Mononuclear cell (primary cell): ENCODE data around the gene SPIRE1. TPM values are rescaled to one million over a fixed set of nuclear protein-coding genes. Genes with fewer than 3 reads are reported as not detected.

ENCODE experiments used
- H3K27me3 ChIP-seq: 2 replicates; pipeline ENCODE4 v1.6.0; 2011; ENCODE audit warnings: low read length, control low read depth; ENCODE audit not compliant: insufficient read depth
- H3K4me1 ChIP-seq: 2 replicates; pipeline ENCODE4 v1.5.1; 2011; ENCODE audit warnings: mild to moderate bottlenecking, low read length, control low read depth; ENCODE audit not compliant: insufficient read depth
- H3K4me3 ChIP-seq: 2 replicates; pipeline ENCODE4 v1.5.1; 2011; ENCODE audit warnings: mild to moderate bottlenecking, low read length, moderate library complexity
- H3K9me3 ChIP-seq: 2 replicates; pipeline ENCODE4 v1.5.1; 2011; ENCODE audit warnings: low read depth, mild to moderate bottlenecking, control low read depth, low read length
- total RNA-seq: library from RNA; depleted of rRNA; stranded (reverse); fragments of >200 nt; gene quantifications from one replicate; pipeline ENCODE4 v1.2.3, GENCODE V29; 2012

Gene SPIRE1
- total RNA-seq, 1 donor, result 5.0 TPM

- Histone ChIP-seq H3K4me1 (peaks cover 7% of the 10 kb centered on the region), H3K27me3 (no peaks in the 10 kb centered on the region), H3K4me3 (no peak overlapping the region), H3K9me3 (no peaks in the 10 kb centered on the region)
Measured at GRCh38 chr18:12597760-12598159, 60.1 kb downstream of the SPIRE1 start.

- no peaks in the 10 kb centered on the region for H3K9me3 ChIP-seq
- no peak overlapping the region for H3K4me3 ChIP-seq
- H3K27me3 ChIP-seq, result no peaks in the 10 kb centered on the region
- peaks cover 7% of the 10 kb centered on the region for H3K4me1 ChIP-seq
Measured at GRCh38 chr18:12595571-12596255, 62.2 kb downstream of the SPIRE1 start.

GRCh38 chr18:12593866-12594265 is 64.0 kb downstream of the SPIRE1 start:
- Histone ChIP-seq H3K9me3 (no peaks in the 10 kb centered on the region), H3K4me3 (no peak overlapping the region), H3K4me1 (peaks cover 7% of the 10 kb centered on the region), H3K27me3 (no peaks in the 10 kb centered on the region)

GRCh38 chr18:12592597-12593127 is 65.2 kb downstream of the SPIRE1 start:
- Histone ChIP-seq H3K4me1 (peaks cover 7% of the 10 kb centered on the region), H3K27me3 (no peaks in the 10 kb centered on the region), H3K9me3 (no peaks in the 10 kb centered on the region), H3K4me3 (no peak overlapping the region)

GRCh38 chr18:12589448-12589847 is 68.5 kb downstream of the SPIRE1 start:
- H3K27me3 ChIP-seq, result no peaks in the 10 kb centered on the region
- H3K4me3 ChIP-seq, result no peak overlapping the region
- H3K4me1 ChIP-seq, result no peaks in the 10 kb centered on the region
- H3K9me3 ChIP-seq, result no peaks in the 10 kb centered on the region

GRCh38 chr18:12586956-12587355 is 71.0 kb downstream of the SPIRE1 start:
- Histone ChIP-seq H3K9me3 (no peaks in the 10 kb centered on the region), H3K27me3 (no peaks in the 10 kb centered on the region), H3K4me1 (no peaks in the 10 kb centered on the region), H3K4me3 (no peak overlapping the region)

- H3K4me1 ChIP-seq, result no peaks in the 10 kb centered on the region
- no peak overlapping the region for H3K4me3 ChIP-seq
- no peaks in the 10 kb centered on the region for H3K9me3 ChIP-seq
- H3K27me3 ChIP-seq, result no peaks in the 10 kb centered on the region
Measured at GRCh38 chr18:12585218-12585617, 72.7 kb downstream of the SPIRE1 start.

- Histone ChIP-seq H3K27me3 (no peaks in the 10 kb centered on the region), H3K9me3 (no peaks in the 10 kb centered on the region), H3K4me1 (no peaks in the 10 kb centered on the region), H3K4me3 (no peak overlapping the region)
Measured at GRCh38 chr18:12580630-12581342, 77.1 kb downstream of the SPIRE1 start.

- no peaks in the 10 kb centered on the region for H3K9me3 ChIP-seq
- no peak overlapping the region for H3K4me3 ChIP-seq
- H3K4me1 ChIP-seq, result no peaks in the 10 kb centered on the region
- H3K27me3 ChIP-seq, result no peaks in the 10 kb centered on the region
Measured at GRCh38 chr18:12579775-12580174, 78.1 kb downstream of the SPIRE1 start.

- H3K27me3 ChIP-seq, result no peaks in the 10 kb centered on the region
- no peak overlapping the region for H3K4me3 ChIP-seq
- no peaks in the 10 kb centered on the region for H3K4me1 ChIP-seq
- H3K9me3 ChIP-seq, result no peaks in the 10 kb centered on the region
Measured at GRCh38 chr18:12577848-12578247, 80.1 kb downstream of the SPIRE1 start.

GRCh38 chr18:12574494-12575185 is 83.3 kb downstream of the SPIRE1 start:
- Histone ChIP-seq H3K27me3 (no peaks in the 10 kb centered on the region), H3K4me1 (no peaks in the 10 kb centered on the region), H3K9me3 (no peaks in the 10 kb centered on the region), H3K4me3 (no peak overlapping the region)

GRCh38 chr18:12571630-12572029 is 86.3 kb downstream of the SPIRE1 start:
- Histone ChIP-seq H3K4me1 (no peaks in the 10 kb centered on the region), H3K9me3 (no peaks in the 10 kb centered on the region), H3K27me3 (no peaks in the 10 kb centered on the region), H3K4me3 (no peak overlapping the region)

- H3K27me3 ChIP-seq, result no peaks in the 10 kb centered on the region
- no peaks in the 10 kb centered on the region for H3K4me1 ChIP-seq
- H3K4me3 ChIP-seq, result no peak overlapping the region
- no peaks in the 10 kb centered on the region for H3K9me3 ChIP-seq
Measured at GRCh38 chr18:12569791-12570190, 88.1 kb downstream of the SPIRE1 start.

- Histone ChIP-seq H3K27me3 (no peaks in the 10 kb centered on the region), H3K9me3 (no peaks in the 10 kb centered on the region), H3K4me3 (no peak overlapping the region), H3K4me1 (no peaks in the 10 kb centered on the region)
Measured at GRCh38 chr18:12567849-12568248, 90.1 kb downstream of the SPIRE1 start.

- no peaks in the 10 kb centered on the region for H3K4me1 ChIP-seq
- no peaks in the 10 kb centered on the region for H3K27me3 ChIP-seq
- H3K9me3 ChIP-seq, result no peaks in the 10 kb centered on the region
- H3K4me3 ChIP-seq, result no peak overlapping the region
Measured at GRCh38 chr18:12564861-12565260, 93.0 kb downstream of the SPIRE1 start.
